Prostate gland (tissue), 2 donors: ENCODE data around the gene ALDH7A1.
"Not testable (repeated sequence)": the region's sequence is repeated elsewhere in the genome, so short reads cannot be mapped to it uniquely, and the experiment has no call there.

Experiments
- POLR2A ChIP-seq: fragments of 450-650 bp; IDR thresholded peaks from one replicate; pipeline ENCODE4 v1.6.1; 2016; ENCODE audit warnings: antibody characterized with exemption, mild to moderate bottlenecking
- POLR2AphosphoS5 ChIP-seq: sonication (generic); formaldehyde crosslinking; IDR thresholded peaks from one replicate; pipeline ENCODE4 v1.6.1; 2017; ENCODE audit warnings: antibody characterized with exemption
- TF ChIP-seq, protein P1 (sequence below), 4 experiments: fragments of 200-600 bp in 2 of 4; fragments of 450-650 bp in 2 of 4; sonication (generic) in 2 of 4; IDR thresholded peaks; 1 replicate in 3 of 4; 2 replicates in 1 of 4; pipeline ENCODE4 v1.5.1; 2016 to 2019; ENCODE audit warnings: antibody characterized with exemption in 4 of 4, mild to moderate bottlenecking in 2 of 4, moderate library complexity in 2 of 4

DNA sequence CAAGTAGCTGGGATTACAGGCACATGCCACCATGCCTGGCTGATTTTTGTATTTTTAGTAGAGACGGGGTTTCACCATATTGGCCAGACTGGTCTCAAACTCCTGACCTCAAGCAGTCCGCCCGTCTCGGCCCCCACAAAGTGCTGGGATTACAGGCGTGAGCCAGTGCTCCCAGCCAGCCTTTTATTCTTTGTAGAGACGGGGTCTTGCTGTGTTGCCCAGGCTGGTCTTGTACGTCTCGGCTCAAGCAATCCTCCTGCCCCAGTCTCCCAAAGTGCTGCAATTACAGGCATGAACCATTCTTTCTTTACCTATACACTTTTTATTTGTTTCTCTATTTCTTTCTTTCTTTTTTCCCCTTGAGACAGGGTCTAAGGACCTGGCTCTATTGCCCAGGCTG, 22.6 kb upstream of the ALDH7A1 start:
- not testable (repeated sequence) for TF ChIP-seq POLR2AphosphoS5, POLR2A
- TF ChIP-seq, protein P1, sequence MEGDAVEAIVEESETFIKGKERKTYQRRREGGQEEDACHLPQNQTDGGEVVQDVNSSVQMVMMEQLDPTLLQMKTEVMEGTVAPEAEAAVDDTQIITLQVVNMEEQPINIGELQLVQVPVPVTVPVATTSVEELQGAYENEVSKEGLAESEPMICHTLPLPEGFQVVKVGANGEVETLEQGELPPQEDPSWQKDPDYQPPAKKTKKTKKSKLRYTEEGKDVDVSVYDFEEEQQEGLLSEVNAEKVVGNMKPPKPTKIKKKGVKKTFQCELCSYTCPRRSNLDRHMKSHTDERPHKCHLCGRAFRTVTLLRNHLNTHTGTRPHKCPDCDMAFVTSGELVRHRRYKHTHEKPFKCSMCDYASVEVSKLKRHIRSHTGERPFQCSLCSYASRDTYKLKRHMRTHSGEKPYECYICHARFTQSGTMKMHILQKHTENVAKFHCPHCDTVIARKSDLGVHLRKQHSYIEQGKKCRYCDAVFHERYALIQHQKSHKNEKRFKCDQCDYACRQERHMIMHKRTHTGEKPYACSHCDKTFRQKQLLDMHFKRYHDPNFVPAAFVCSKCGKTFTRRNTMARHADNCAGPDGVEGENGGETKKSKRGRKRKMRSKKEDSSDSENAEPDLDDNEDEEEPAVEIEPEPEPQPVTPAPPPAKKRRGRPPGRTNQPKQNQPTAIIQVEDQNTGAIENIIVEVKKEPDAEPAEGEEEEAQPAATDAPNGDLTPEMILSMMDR (IDR thresholded peaks at IDR 0.05) = not testable (repeated sequence)
